ENCODE data around the gene TOMM6.

Gene TOMM6

DNA sequence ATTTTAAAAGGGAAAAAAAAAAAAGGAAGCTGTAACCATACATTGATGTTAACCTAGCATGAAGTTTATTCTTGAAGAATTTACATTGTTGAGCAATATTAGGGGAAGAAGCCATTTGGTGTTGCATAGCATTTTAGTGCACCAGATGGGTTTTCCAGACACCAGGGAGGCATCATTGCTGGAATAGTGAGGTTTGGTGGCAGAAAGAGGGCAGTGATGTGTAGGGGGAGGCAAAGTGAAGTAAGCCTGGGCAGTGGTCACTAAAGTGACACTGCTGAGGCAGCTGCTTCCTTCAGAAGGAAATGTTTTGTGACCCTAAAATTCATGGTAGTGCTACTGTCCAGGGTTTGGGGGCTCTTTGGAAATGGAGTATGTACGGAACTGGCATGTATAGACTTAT, 2.6 kb downstream of the TOMM6 start:
- DNase-seq (ENCODE audit: low spot score) = no peak
- TF ChIP-seq CTCF (IDR thresholded peaks at IDR 0.05; ENCODE audit: extremely low read depth, missing control alignments) = no peak

- no peak for TF ChIP-seq CTCF (IDR thresholded peaks at IDR 0.05; ENCODE audit: extremely low read depth, missing control alignments)
- no peak for DNase-seq (ENCODE audit: low spot score)
Measured at GRCh38 chr6:41791305-41791704, 3.8 kb downstream of the TOMM6 start.

DNA sequence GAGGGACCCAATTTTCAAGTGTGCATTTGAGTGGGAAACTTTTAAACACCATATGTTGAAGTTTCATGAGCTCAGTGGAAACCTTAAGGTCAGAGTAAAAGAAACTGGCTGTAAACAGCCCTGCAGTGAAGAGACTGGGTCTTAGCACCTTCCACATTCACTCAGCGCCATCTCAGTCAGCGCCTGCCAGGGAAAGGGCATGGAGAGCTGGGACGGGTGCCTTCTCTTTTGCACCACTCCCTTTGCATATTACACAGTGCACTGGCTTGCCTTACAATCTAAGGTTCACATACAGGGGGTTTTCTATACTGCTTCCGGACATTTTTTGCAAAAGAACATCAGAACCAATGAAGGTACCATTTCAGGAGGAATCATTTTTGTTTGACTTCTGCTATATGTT, 4.5 kb downstream of the TOMM6 start:
- DNase-seq (ENCODE audit: low spot score) = no peak
- TF ChIP-seq CTCF (IDR thresholded peaks at IDR 0.05; ENCODE audit: extremely low read depth, missing control alignments) = no peak

DNA sequence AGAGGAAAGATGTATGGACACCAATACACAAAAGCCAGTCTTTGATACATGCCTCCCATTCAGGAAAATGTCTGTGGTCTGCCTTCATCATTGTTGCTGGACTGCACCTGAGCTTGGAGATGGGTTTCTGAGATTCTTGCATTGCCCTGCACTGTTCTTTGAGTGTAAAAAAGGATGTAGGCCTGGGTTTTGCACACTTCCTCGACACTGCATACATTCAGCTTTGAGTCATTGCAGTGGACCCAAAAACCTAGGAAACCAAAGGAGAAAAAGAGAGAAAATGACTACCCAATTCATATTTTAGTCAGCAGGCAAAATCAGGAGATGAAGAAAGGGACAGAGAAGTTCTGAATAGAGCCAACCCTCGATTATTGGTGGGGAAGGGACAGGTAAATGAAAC, 9.0 kb downstream of the TOMM6 start:
- DNase-seq (ENCODE audit: low spot score) = no peak
- TF ChIP-seq CTCF (IDR thresholded peaks at IDR 0.05; ENCODE audit: extremely low read depth, missing control alignments) = no peak

- no peak for DNase-seq (ENCODE audit: low spot score)
- no peak for TF ChIP-seq CTCF (IDR thresholded peaks at IDR 0.05; ENCODE audit: extremely low read depth, missing control alignments)
Measured at GRCh38 chr6:41798901-41799558, 11.5 kb downstream of the TOMM6 start.

- no peak for TF ChIP-seq CTCF (IDR thresholded peaks at IDR 0.05; ENCODE audit: extremely low read depth, missing control alignments)
Measured at GRCh38 chr6:41799559-41799911, 12.0 kb downstream of the TOMM6 start.

DNA sequence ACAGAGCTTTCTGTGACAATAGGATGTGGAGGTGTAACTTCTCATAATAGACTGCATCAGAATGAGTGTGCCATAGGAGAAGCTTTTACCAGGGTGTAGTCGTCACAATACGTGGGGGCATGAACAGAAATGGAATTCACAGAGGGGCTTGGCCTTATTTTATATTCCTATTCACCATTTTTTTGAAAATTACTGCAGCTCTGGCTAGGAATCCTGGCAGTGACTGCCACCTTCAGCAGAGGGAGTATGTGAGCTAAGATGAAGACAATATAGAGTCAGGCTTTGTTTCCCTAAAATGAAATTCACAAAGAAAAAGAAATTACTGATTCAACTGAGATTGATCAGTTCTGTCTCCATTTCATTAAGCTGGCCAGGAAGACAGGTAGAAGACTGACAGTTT, 13.9 kb downstream of the TOMM6 start:
- TF ChIP-seq CTCF (IDR thresholded peaks at IDR 0.05; ENCODE audit: extremely low read depth, missing control alignments) = no peak
- DNase-seq (ENCODE audit: low spot score) = no peak

More at GRCh38 chr6:41799559-41799911, 12.0 kb downstream of the TOMM6 start:
- no peak for DNase-seq (ENCODE audit: low spot score)
